ENCODE results near the gene QRICH2.

DNA sequence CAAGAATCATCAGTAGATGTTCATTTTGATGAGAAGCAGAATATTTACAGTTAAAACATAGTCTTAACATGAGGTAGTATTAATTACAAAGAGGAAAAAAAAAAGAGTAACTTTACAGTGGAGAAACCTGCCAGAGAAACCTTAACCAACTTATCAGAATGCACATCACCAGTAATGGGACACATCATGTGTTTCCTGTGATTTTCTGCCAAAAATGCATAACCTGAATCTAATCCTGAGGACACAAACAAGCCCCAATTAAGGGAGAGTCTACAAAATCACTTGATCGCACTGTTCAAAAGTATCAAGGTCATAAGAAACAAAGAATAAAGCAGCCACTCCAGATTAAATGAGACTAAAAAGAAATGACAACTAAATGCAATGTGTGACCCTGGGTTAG lies 18.2 kb upstream of the QRICH2 start:
- TF ChIP-seq CTCF (conservative IDR thresholded peaks at IDR 0.05; ENCODE audit: low read length) (no peak), EZH2phosphoT487 (IDR thresholded peaks at IDR 0.05; ENCODE audit: borderline replicate concordance, low read depth, low read length) (no peak)
